Measurements from ENCODE around the gene ENTPD1.

GRCh38 chr10:95831515-95831914 lies 75.6 kb downstream of the ENTPD1 start:
- TF ChIP-seq CTCF (IDR thresholded peaks at IDR 0.05; ENCODE audit: borderline replicate concordance, extremely low read depth, low read length, poor library complexity, severe bottlenecking): no peak
- TF ChIP-seq EZH2 (IDR thresholded peaks at IDR 0.05; ENCODE audit: borderline replicate concordance, low read depth, low read length, severe bottlenecking): no peak
